IPS-15b (cell line): ENCODE data around the gene SACS.

Experiments used
- H3K27me3 ChIP-seq: one replicate; pipeline ENCODE4 v1.6.1; 2013; ENCODE audit warnings: low read length; ENCODE audit not compliant: control insufficient read depth, insufficient read depth
- H3K36me3 ChIP-seq: one replicate; pipeline ENCODE4 v1.6.1; 2013; ENCODE audit warnings: low read length; ENCODE audit not compliant: control insufficient read depth, insufficient read depth
- H3K4me1 ChIP-seq: one replicate; pipeline ENCODE4 v1.6.1; 2013; ENCODE audit warnings: mild to moderate bottlenecking, low read length; ENCODE audit not compliant: control insufficient read depth, insufficient read depth
- H3K4me3 ChIP-seq: one replicate; pipeline ENCODE4 v1.5.1; 2013; ENCODE audit warnings: low read depth, low read length
- H3K9ac ChIP-seq: one replicate; pipeline ENCODE4 v1.6.1; 2013; ENCODE audit warnings: low read depth, mild to moderate bottlenecking, low read length
- H3K9me3 ChIP-seq: one replicate; pipeline ENCODE4 v1.6.1; 2013; ENCODE audit warnings: mild to moderate bottlenecking, low read length; ENCODE audit not compliant: control insufficient read depth, insufficient read depth

Gene SACS

GRCh38 chr13:23377579-23377978, 55.9 kb downstream of the SACS start:
- Histone ChIP-seq H3K27me3 (no peaks in the 10 kb centered on the region), H3K4me1 (peaks cover 12% of the 10 kb centered on the region), H3K9ac (no peak overlapping the region), H3K4me3 (no peak overlapping the region), H3K9me3 (no peaks in the 10 kb centered on the region), H3K36me3 (peaks cover 3% of the 10 kb centered on the region)

GRCh38 chr13:23375001-23375971, 58.2 kb downstream of the SACS start:
- Histone ChIP-seq H3K9ac (no peak overlapping the region), H3K9me3 (no peaks in the 10 kb centered on the region), H3K27me3 (no peaks in the 10 kb centered on the region), H3K36me3 (peaks cover 3% of the 10 kb centered on the region), H3K4me1 (peaks cover 12% of the 10 kb centered on the region), H3K4me3 (peak overlapping the region; percentile 65)

- H3K9ac ChIP-seq = no peak overlapping the region
- no peak overlapping the region for H3K4me3 ChIP-seq
- H3K9me3 ChIP-seq = no peaks in the 10 kb centered on the region
- no peaks in the 10 kb centered on the region for H3K27me3 ChIP-seq
- peaks cover 4% of the 10 kb centered on the region for H3K4me1 ChIP-seq
- peaks cover 11% of the 10 kb centered on the region for H3K36me3 ChIP-seq
Measured at GRCh38 chr13:23372264-23372906, 61.1 kb downstream of the SACS start.

- no peak overlapping the region for H3K9ac ChIP-seq
- H3K9me3 ChIP-seq = no peaks in the 10 kb centered on the region
- peaks cover 15% of the 10 kb centered on the region for H3K36me3 ChIP-seq
- H3K4me3 ChIP-seq = no peak overlapping the region
- no peaks in the 10 kb centered on the region for H3K4me1 ChIP-seq
- no peaks in the 10 kb centered on the region for H3K27me3 ChIP-seq
Measured at GRCh38 chr13:23367907-23368306, 65.6 kb downstream of the SACS start.

- Histone ChIP-seq H3K9me3 (no peaks in the 10 kb centered on the region), H3K36me3 (peaks cover 18% of the 10 kb centered on the region), H3K4me3 (no peak overlapping the region), H3K9ac (no peak overlapping the region), H3K4me1 (no peaks in the 10 kb centered on the region), H3K27me3 (no peaks in the 10 kb centered on the region)
Measured at GRCh38 chr13:23365652-23366051, 67.8 kb downstream of the SACS start.

GRCh38 chr13:23359882-23360281, 73.6 kb downstream of the SACS start:
- Histone ChIP-seq H3K36me3 (peaks cover 9% of the 10 kb centered on the region), H3K4me3 (no peak overlapping the region), H3K27me3 (no peaks in the 10 kb centered on the region)

GRCh38 chr13:23357349-23357748, 76.2 kb downstream of the SACS start:
- no peak overlapping the region for H3K4me3 ChIP-seq
- no peaks in the 10 kb centered on the region for H3K4me1 ChIP-seq
- H3K27me3 ChIP-seq = no peaks in the 10 kb centered on the region
- H3K9me3 ChIP-seq = no peaks in the 10 kb centered on the region
- no peak overlapping the region for H3K9ac ChIP-seq
- H3K36me3 ChIP-seq = peaks cover 9% of the 10 kb centered on the region

More at GRCh38 chr13:23359882-23360281, 73.6 kb downstream of the SACS start:
- H3K9ac ChIP-seq = no peak overlapping the region
- H3K4me1 ChIP-seq = no peaks in the 10 kb centered on the region
- no peaks in the 10 kb centered on the region for H3K9me3 ChIP-seq

GRCh38 chr13:23356368-23356767, 77.1 kb downstream of the SACS start:
- Histone ChIP-seq H3K4me3 (no peak overlapping the region), H3K36me3 (peaks cover 6% of the 10 kb centered on the region), H3K9ac (no peak overlapping the region), H3K4me1 (no peaks in the 10 kb centered on the region), H3K27me3 (no peaks in the 10 kb centered on the region), H3K9me3 (no peaks in the 10 kb centered on the region)

GRCh38 chr13:23354520-23354919, 79.0 kb downstream of the SACS start:
- H3K4me3 ChIP-seq = no peak overlapping the region
- H3K9me3 ChIP-seq = no peaks in the 10 kb centered on the region
- no peak overlapping the region for H3K9ac ChIP-seq
- no peaks in the 10 kb centered on the region for H3K4me1 ChIP-seq
- H3K36me3 ChIP-seq = peaks cover 6% of the 10 kb centered on the region
- H3K27me3 ChIP-seq = no peaks in the 10 kb centered on the region

GRCh38 chr13:23352161-23352560, 81.3 kb downstream of the SACS start:
- Histone ChIP-seq H3K4me3 (no peak overlapping the region), H3K4me1 (no peaks in the 10 kb centered on the region), H3K27me3 (no peaks in the 10 kb centered on the region), H3K9me3 (no peaks in the 10 kb centered on the region), H3K9ac (no peak overlapping the region), H3K36me3 (peaks cover 6% of the 10 kb centered on the region)

- H3K4me3 ChIP-seq = no peak overlapping the region
- no peaks in the 10 kb centered on the region for H3K36me3 ChIP-seq
- H3K4me1 ChIP-seq = no peaks in the 10 kb centered on the region
Measured at GRCh38 chr13:23350009-23350408, 83.5 kb downstream of the SACS start.

More at GRCh38 chr13:23350009-23350408, 83.5 kb downstream of the SACS start:
- H3K27me3 ChIP-seq = no peaks in the 10 kb centered on the region
- no peak overlapping the region for H3K9ac ChIP-seq
- no peaks in the 10 kb centered on the region for H3K9me3 ChIP-seq
